Liver (tissue), 9 donors: Measurements from ENCODE around the gene CNN1. TPM values are rescaled to one million over a fixed set of nuclear protein-coding genes. Genes with fewer than 3 reads are reported as not detected.
A peak's percentile ranks its signal among the peaks of the same experiment; 100 is the strongest.

Source experiments
- DNase-seq: peaks from one replicate; pipeline ENCODE4 v3.0.0-alpha.2; 2017; ENCODE audit warnings: low spot score
- H3K27ac ChIP-seq, 2 donors: one replicate each; pipeline ENCODE4 v1.7.0; 2013; ENCODE audit warnings: inconsistent platforms in 2 of 2, low read length in 2 of 2, control low read depth in 1 of 2, low read depth in 1 of 2, mild to moderate bottlenecking in 1 of 2
- H3K27me3 ChIP-seq, 4 donors: one replicate each; pipeline versions ENCODE4 v1.6.1 to v1.7.0; 2013; ENCODE audit warnings: low read length in 3 of 4, inconsistent platforms in 1 of 4, mild to moderate bottlenecking in 1 of 4, moderate library complexity in 1 of 4; ENCODE audit not compliant: control insufficient read depth in 4 of 4, insufficient read depth in 4 of 4
- H3K36me3 ChIP-seq, 4 donors: one replicate each; pipeline versions ENCODE4 v1.6.1 to v1.7.0; 2013; ENCODE audit warnings: low read length in 3 of 4, mild to moderate bottlenecking in 3 of 4, low read depth in 1 of 4, moderate library complexity in 1 of 4; ENCODE audit not compliant: control insufficient read depth in 4 of 4, insufficient read depth in 3 of 4
- H3K4me1 ChIP-seq, 4 donors: one replicate each; pipeline versions ENCODE4 v1.6.1 to v1.7.0; 2013; ENCODE audit warnings: low read length in 3 of 4, mild to moderate bottlenecking in 3 of 4, moderate library complexity in 1 of 4; ENCODE audit not compliant: control insufficient read depth in 4 of 4, insufficient read depth in 4 of 4
- H3K4me3 ChIP-seq, 3 donors: one replicate each; pipeline versions ENCODE4 v1.6.1 to v1.7.0; 2013; ENCODE audit warnings: low read length in 3 of 3, control low read depth in 1 of 3, low read depth in 1 of 3, mild to moderate bottlenecking in 1 of 3
- H3K9ac ChIP-seq, 2 donors: one replicate each; pipeline ENCODE4 v1.7.0; 2013; ENCODE audit warnings: low read length in 2 of 2, mild to moderate bottlenecking in 2 of 2, moderate library complexity in 2 of 2, control low read depth in 1 of 2, low read depth in 1 of 2
- H3K9me3 ChIP-seq, 4 donors: one replicate each; pipeline versions ENCODE4 v1.6.1 to v1.7.0; 2013; ENCODE audit warnings: low read length in 3 of 4; ENCODE audit not compliant: control insufficient read depth in 4 of 4
- EGR1 ChIP-seq, 2 donors: IDR thresholded peaks; 2 replicates each; pipeline ENCODE4 v1.6.1; 2016 to 2018; ENCODE audit warnings: antibody characterized with exemption in 2 of 2, low read depth in 2 of 2
- GABPA ChIP-seq, 2 donors: IDR thresholded peaks in 1 of 2; conservative IDR thresholded peaks in 1 of 2; 2 replicates each; pipeline ENCODE4 v1.6.1; 2016; ENCODE audit warnings: antibody characterized with exemption in 2 of 2, mild to moderate bottlenecking in 1 of 2, moderate library complexity in 1 of 2
- HNF4A ChIP-seq, 2 donors: conservative IDR thresholded peaks; 2 replicates each; pipeline ENCODE4 v1.6.1; 2016; ENCODE audit warnings: antibody characterized with exemption in 2 of 2, mild to moderate bottlenecking in 2 of 2
- HNF4G ChIP-seq: IDR thresholded peaks from 2 replicates; pipeline ENCODE4 v1.6.1; 2016; ENCODE audit warnings: antibody characterized with exemption
- RAD21 ChIP-seq, 2 donors: IDR thresholded peaks; 2 replicates each; pipeline ENCODE4 v1.6.1; 2016; ENCODE audit warnings: antibody characterized with exemption in 2 of 2, mild to moderate bottlenecking in 2 of 2
- RXRA ChIP-seq, 2 donors: IDR thresholded peaks; 2 replicates each; pipeline ENCODE4 v1.6.1; 2017 to 2018; ENCODE audit warnings: antibody characterized with exemption in 2 of 2, mild to moderate bottlenecking in 1 of 2
- TAF1 ChIP-seq: conservative IDR thresholded peaks from 2 replicates; pipeline ENCODE4 v1.6.1; 2016; ENCODE audit warnings: antibody characterized with exemption, mild to moderate bottlenecking
- YY1 ChIP-seq: IDR thresholded peaks from 2 replicates; pipeline ENCODE4 v1.6.1; 2016; ENCODE audit warnings: antibody characterized with exemption, mild to moderate bottlenecking
- ZBTB33 ChIP-seq: IDR thresholded peaks from 2 replicates; pipeline ENCODE4 v1.6.1; 2016; ENCODE audit warnings: antibody characterized with exemption
- whole genome bisulfite sequencing: extraction: QIAGEN DNeasy Blood & Tissue Kit; methylation state at CpG from one replicate; pipeline ENCODE4 v1.1.7; 2013; 5-methylcytosine and 5-hydroxymethylcytosine counted together
- polyA plus RNA-seq, 2 donors: library from polyadenylated mRNA; stranded (reverse) in 1 of 2; unstranded in 1 of 2; fragments of 200-250 nt in 1 of 2; fragments of >200 nt in 1 of 2; fragmentation: Nextera tagmentation in 1 of 2; extraction: Ambion mirVana in 1 of 2; gene quantifications; one replicate each; pipeline versions ENCODE4 v1.2.1 to v1.2.3, GENCODE V29; 2013 to 2015
- total RNA-seq, 2 donors: library from RNA; depleted of rRNA; stranded (reverse); fragments of >200 nt; gene quantifications; one replicate each; pipeline ENCODE4 v1.2.3, GENCODE V29; 2014
- TF ChIP-seq, protein P1 (sequence below): IDR thresholded peaks from 2 replicates; pipeline ENCODE4 v1.6.1; 2016; ENCODE audit warnings: antibody characterized with exemption, mild to moderate bottlenecking
- TF ChIP-seq, protein P2 (sequence below): IDR thresholded peaks from 2 replicates; pipeline ENCODE4 v1.6.1; 2016; ENCODE audit warnings: antibody characterized with exemption
- TF ChIP-seq, protein P3 (sequence below): fragments of 150-350 bp; IDR thresholded peaks from 2 replicates; pipeline ENCODE4 v1.5.1; 2017; ENCODE audit warnings: improper control_type of control experiment, low read depth, low read length; ENCODE audit not compliant: missing input control
- donor health status: healthy.
- donor health status: healthy.
- donor health status: healthy.
- donor health status: healthy.
- donor health status: healthy.

Gene CNN1
- total and polyA plus RNA-seq, 4 donors: 0.09 to 5.9 (median 2.2) TPM

DNA sequence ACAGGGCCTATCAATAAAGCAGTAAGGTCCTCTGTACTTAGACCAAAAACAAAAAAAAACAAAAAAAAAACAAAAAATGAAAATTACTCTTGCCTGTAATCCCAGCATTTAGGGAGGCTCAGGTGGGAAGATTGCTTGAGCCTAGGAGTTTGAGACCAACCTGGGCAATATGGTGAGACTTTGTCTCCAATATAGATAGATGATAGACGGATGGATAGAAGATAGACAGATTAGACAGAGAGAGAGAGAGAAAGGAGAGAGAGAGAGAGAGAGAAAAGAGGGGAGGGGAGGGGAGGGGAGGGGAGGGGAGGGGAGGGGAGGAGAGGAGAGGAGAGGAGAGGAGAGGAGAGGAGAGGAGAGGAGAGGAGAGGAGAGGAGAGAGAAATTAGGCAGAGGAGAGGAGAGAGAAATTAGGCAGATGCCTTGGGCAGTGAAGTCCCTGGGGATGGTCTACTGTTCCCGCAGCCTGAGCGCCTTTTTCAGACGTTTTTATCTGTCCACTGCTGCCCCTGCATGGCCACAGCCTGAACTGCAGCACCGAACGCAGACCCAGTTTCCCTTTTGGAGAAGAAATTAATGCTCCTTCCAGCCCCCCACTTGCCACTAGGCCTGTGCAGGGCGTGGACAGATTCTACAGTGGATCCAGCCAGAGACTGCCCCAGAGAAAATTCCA, 48.8 kb downstream of the CNN1 start:
- Histone ChIP-seq H3K27ac (no peak overlapping the region), H3K9ac (no peak overlapping the region), H3K36me3 (no peaks in the 10 kb centered on the region), H3K27me3 (no peaks in the 10 kb centered on the region), H3K9me3 (no peaks in the 10 kb centered on the region), H3K4me1 (peaks cover 0 to 8% (median 7%) of the 10 kb centered on the region in 4 donors), H3K4me3 (no peak overlapping the region)
- TF ChIP-seq, protein P1, sequence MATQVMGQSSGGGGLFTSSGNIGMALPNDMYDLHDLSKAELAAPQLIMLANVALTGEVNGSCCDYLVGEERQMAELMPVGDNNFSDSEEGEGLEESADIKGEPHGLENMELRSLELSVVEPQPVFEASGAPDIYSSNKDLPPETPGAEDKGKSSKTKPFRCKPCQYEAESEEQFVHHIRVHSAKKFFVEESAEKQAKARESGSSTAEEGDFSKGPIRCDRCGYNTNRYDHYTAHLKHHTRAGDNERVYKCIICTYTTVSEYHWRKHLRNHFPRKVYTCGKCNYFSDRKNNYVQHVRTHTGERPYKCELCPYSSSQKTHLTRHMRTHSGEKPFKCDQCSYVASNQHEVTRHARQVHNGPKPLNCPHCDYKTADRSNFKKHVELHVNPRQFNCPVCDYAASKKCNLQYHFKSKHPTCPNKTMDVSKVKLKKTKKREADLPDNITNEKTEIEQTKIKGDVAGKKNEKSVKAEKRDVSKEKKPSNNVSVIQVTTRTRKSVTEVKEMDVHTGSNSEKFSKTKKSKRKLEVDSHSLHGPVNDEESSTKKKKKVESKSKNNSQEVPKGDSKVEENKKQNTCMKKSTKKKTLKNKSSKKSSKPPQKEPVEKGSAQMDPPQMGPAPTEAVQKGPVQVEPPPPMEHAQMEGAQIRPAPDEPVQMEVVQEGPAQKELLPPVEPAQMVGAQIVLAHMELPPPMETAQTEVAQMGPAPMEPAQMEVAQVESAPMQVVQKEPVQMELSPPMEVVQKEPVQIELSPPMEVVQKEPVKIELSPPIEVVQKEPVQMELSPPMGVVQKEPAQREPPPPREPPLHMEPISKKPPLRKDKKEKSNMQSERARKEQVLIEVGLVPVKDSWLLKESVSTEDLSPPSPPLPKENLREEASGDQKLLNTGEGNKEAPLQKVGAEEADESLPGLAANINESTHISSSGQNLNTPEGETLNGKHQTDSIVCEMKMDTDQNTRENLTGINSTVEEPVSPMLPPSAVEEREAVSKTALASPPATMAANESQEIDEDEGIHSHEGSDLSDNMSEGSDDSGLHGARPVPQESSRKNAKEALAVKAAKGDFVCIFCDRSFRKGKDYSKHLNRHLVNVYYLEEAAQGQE: no peak
- TF ChIP-seq, protein P2, sequence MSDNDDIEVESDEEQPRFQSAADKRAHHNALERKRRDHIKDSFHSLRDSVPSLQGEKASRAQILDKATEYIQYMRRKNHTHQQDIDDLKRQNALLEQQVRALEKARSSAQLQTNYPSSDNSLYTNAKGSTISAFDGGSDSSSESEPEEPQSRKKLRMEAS: no peak
- TF ChIP-seq RAD21 (IDR thresholded peaks at IDR 0.05) (peak; percentile 85 to 88), ZBTB33 (no peak), TAF1 (no peak), EGR1 (IDR thresholded peaks at IDR 0.05; ENCODE audit: low read depth in 2 of 2) (no peak), RXRA (IDR thresholded peaks at IDR 0.05) (no peak), YY1 (no peak), HNF4A (conservative IDR thresholded peaks at IDR 0.05) (no peak), HNF4G (no peak)
- TF ChIP-seq, protein P3, sequence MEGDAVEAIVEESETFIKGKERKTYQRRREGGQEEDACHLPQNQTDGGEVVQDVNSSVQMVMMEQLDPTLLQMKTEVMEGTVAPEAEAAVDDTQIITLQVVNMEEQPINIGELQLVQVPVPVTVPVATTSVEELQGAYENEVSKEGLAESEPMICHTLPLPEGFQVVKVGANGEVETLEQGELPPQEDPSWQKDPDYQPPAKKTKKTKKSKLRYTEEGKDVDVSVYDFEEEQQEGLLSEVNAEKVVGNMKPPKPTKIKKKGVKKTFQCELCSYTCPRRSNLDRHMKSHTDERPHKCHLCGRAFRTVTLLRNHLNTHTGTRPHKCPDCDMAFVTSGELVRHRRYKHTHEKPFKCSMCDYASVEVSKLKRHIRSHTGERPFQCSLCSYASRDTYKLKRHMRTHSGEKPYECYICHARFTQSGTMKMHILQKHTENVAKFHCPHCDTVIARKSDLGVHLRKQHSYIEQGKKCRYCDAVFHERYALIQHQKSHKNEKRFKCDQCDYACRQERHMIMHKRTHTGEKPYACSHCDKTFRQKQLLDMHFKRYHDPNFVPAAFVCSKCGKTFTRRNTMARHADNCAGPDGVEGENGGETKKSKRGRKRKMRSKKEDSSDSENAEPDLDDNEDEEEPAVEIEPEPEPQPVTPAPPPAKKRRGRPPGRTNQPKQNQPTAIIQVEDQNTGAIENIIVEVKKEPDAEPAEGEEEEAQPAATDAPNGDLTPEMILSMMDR: peak; percentile 95
- WGBS: 6% methylated on average over 7 of the region's 7 CpGs
- DNase-seq: peak; percentile 88

- Histone ChIP-seq H3K9ac (no peak overlapping the region), H3K9me3 (no peaks in the 10 kb centered on the region), H3K27me3 (no peaks in the 10 kb centered on the region), H3K4me1 (peaks cover 0 to 8% (median 7%) of the 10 kb centered on the region in 4 donors), H3K27ac (no peak overlapping the region), H3K4me3 (no peak overlapping the region), H3K36me3 (no peaks in the 10 kb centered on the region)
- TF ChIP-seq, protein P2: no peak
- TF ChIP-seq HNF4A (conservative IDR thresholded peaks at IDR 0.05): no peak
- no peak for TF ChIP-seq ZBTB33
- TF ChIP-seq GABPA (IDR thresholded peaks at IDR 0.05 in 1 of 2, conservative IDR thresholded peaks at IDR 0.05 in 1 of 2): no peak
- no peak for DNase-seq
- 50% methylated on average over 13 of the region's 13 CpGs for WGBS
These were observed 49.5 kb downstream of the CNN1 start for GRCh38 chr19:11587975-11588631.
